Activated naive CD4-positive, alpha-beta T cell treated with anti-CD3 and anti-CD28 coated beads, Interleukin-2, amount 50 U/mL, for 72 hours (primary cell): ENCODE results near the gene TAF1D. TPM values are rescaled to one million over a fixed set of nuclear protein-coding genes. Genes with fewer than 3 reads are reported as not detected.

Source experiments
- ATAC-seq, 2 donors: fragments of 150-1000 bp; cut with Tn5 transposase; 2 replicates each; pipeline ENCODE4 v1.10.0; 2021; ENCODE audit warnings: mild to moderate bottlenecking in 2 of 2, moderate library complexity in 2 of 2
- DNase-seq, 2 donors: peaks; one replicate each; pipeline ENCODE4 v3.0.0; 2021 to 2022; ENCODE audit warnings: low spot score in 2 of 2
- H3K27ac Mint-ChIP-seq, 2 donors: one replicate each; pipeline ENCODE4 v1.8.0; 2022; ENCODE audit warnings: mild to moderate bottlenecking in 2 of 2, mixed read lengths in 2 of 2
- H3K36me3 Mint-ChIP-seq, 2 donors: one replicate each; pipeline ENCODE4 v1.8.0; 2022; ENCODE audit warnings: mixed read lengths in 2 of 2
- H3K9me3 Mint-ChIP-seq, 2 donors: one replicate each; pipeline ENCODE4 v1.8.0; 2022; ENCODE audit warnings: mixed read lengths in 2 of 2
- total RNA-seq, 2 donors: library from RNA; stranded (reverse); gene quantifications; one replicate each; pipeline ENCODE4 v1.2.3, GENCODE V29; 2022

The TAF1D gene
- total RNA-seq, 2 donors from 2014 or later, result 236 to 541 TPM

- DNase-seq, result no peak
- no peaks in the 10 kb centered on the region for H3K9me3 Mint-ChIP-seq
- ATAC-seq, result no peak
- H3K27ac Mint-ChIP-seq, result peak overlapping the region in 1 of 2 donors; percentile 82
- H3K36me3 Mint-ChIP-seq, result peaks cover 55 to 78% of the 10 kb centered on the region in 2 donors
Measured at GRCh38 chr11:93735627-93736026, 5.7 kb downstream of the TAF1D start.

- Mint-ChIP-seq H3K9me3 (no peaks in the 10 kb centered on the region), H3K27ac (peak overlapping the region in 1 of 2 donors; percentile 82), H3K36me3 (peaks cover 47 to 68% of the 10 kb centered on the region in 2 donors)
- ATAC-seq, result no peak
- DNase-seq, result no peak
Measured at GRCh38 chr11:93734427-93735222, 6.7 kb downstream of the TAF1D start.

GRCh38 chr11:93733474-93733873 is 7.8 kb downstream of the TAF1D start:
- DNase-seq (no peak), ATAC-seq (no peak)
- peaks cover 35 to 63% of the 10 kb centered on the region in 2 donors for H3K36me3 Mint-ChIP-seq
- no peaks in the 10 kb centered on the region for H3K9me3 Mint-ChIP-seq
- peak overlapping the region in 1 of 2 donors; percentile 44 for H3K27ac Mint-ChIP-seq

- no peak for ATAC-seq
- no peak overlapping the region for H3K27ac Mint-ChIP-seq
- no peaks in the 10 kb centered on the region for H3K9me3 Mint-ChIP-seq
Measured at GRCh38 chr11:93732237-93732892, 8.9 kb downstream of the TAF1D start.

GRCh38 chr11:93730108-93731107 is 10.9 kb downstream of the TAF1D start:
- Mint-ChIP-seq H3K36me3 (peaks cover 11 to 45% of the 10 kb centered on the region in 2 donors), H3K27ac (peak overlapping the region in 1 of 2 donors; percentile 60)

More at GRCh38 chr11:93732237-93732892, 8.9 kb downstream of the TAF1D start:
- peaks cover 24 to 59% of the 10 kb centered on the region in 2 donors for H3K36me3 Mint-ChIP-seq
- DNase-seq, result no peak

GRCh38 chr11:93729129-93729616 is 12.1 kb downstream of the TAF1D start:
- Mint-ChIP-seq H3K9me3 (no peaks in the 10 kb centered on the region), H3K27ac (peak overlapping the region; percentile 35 to 86), H3K36me3 (peaks cover 0 to 37% of the 10 kb centered on the region in 2 donors)
- DNase-seq (no peak), ATAC-seq (peak; percentile 8 to 21)

More at GRCh38 chr11:93730108-93731107, 10.9 kb downstream of the TAF1D start:
- no peaks in the 10 kb centered on the region for H3K9me3 Mint-ChIP-seq
- no peak for DNase-seq
- ATAC-seq, result peak; percentile 29 to 37

- no peak for DNase-seq
- ATAC-seq, result no peak
- H3K9me3 Mint-ChIP-seq, result no peaks in the 10 kb centered on the region
- peaks cover 0 to 36% of the 10 kb centered on the region in 2 donors for H3K36me3 Mint-ChIP-seq
- peak overlapping the region; percentile 35 to 86 for H3K27ac Mint-ChIP-seq
Measured at GRCh38 chr11:93728792-93729128, 12.5 kb downstream of the TAF1D start.

GRCh38 chr11:93727985-93728791 is 13.1 kb downstream of the TAF1D start:
- Mint-ChIP-seq H3K9me3 (no peaks in the 10 kb centered on the region), H3K36me3 (peaks cover 0 to 31% of the 10 kb centered on the region in 2 donors), H3K27ac (peak overlapping the region; percentile 35 to 69)
- no peak for DNase-seq
- no peak for ATAC-seq

- H3K27ac Mint-ChIP-seq, result no peak overlapping the region
- no peaks in the 10 kb centered on the region for H3K9me3 Mint-ChIP-seq
- DNase-seq, result no peak
- no peak for ATAC-seq
- H3K36me3 Mint-ChIP-seq, result peaks cover 4 to 32% of the 10 kb centered on the region in 2 donors
Measured at GRCh38 chr11:93724089-93724488, 17.2 kb downstream of the TAF1D start.

- DNase-seq (no peak), ATAC-seq (no peak)
- H3K36me3 Mint-ChIP-seq, result peaks cover 27 to 47% of the 10 kb centered on the region in 2 donors
- peak overlapping the region in 1 of 2 donors; percentile 29 for H3K27ac Mint-ChIP-seq
- no peaks in the 10 kb centered on the region for H3K9me3 Mint-ChIP-seq
Measured at GRCh38 chr11:93720522-93720921, 20.8 kb downstream of the TAF1D start.

GRCh38 chr11:93719310-93719709 is 22.0 kb downstream of the TAF1D start:
- no peak overlapping the region for H3K27ac Mint-ChIP-seq
- peaks cover 3 to 4% of the 10 kb centered on the region in 2 donors for H3K9me3 Mint-ChIP-seq
- peaks cover 39 to 54% of the 10 kb centered on the region in 2 donors for H3K36me3 Mint-ChIP-seq
- ATAC-seq (no peak), DNase-seq (no peak)

GRCh38 chr11:93718057-93718563 is 23.2 kb downstream of the TAF1D start:
- peaks cover 51 to 65% of the 10 kb centered on the region in 2 donors for H3K36me3 Mint-ChIP-seq
- ATAC-seq (peak; percentile 9 to 70), DNase-seq (no peak)
- peaks cover 3 to 4% of the 10 kb centered on the region in 2 donors for H3K9me3 Mint-ChIP-seq
- peak overlapping the region; percentile 70 to 81 for H3K27ac Mint-ChIP-seq

GRCh38 chr11:93717501-93717900 is 23.8 kb downstream of the TAF1D start:
- H3K9me3 Mint-ChIP-seq, result peaks cover 3 to 4% of the 10 kb centered on the region in 2 donors
- peaks cover 53 to 65% of the 10 kb centered on the region in 2 donors for H3K36me3 Mint-ChIP-seq
- ATAC-seq (no peak), DNase-seq (no peak)
- peak overlapping the region in 1 of 2 donors; percentile 81 for H3K27ac Mint-ChIP-seq

GRCh38 chr11:93715797-93716396 is 25.4 kb downstream of the TAF1D start:
- peaks cover 6 to 8% of the 10 kb centered on the region in 2 donors for H3K9me3 Mint-ChIP-seq
- peaks cover 60 to 74% of the 10 kb centered on the region in 2 donors for H3K36me3 Mint-ChIP-seq
- no peak for DNase-seq
- no peak for ATAC-seq
- H3K27ac Mint-ChIP-seq, result peak overlapping the region in 1 of 2 donors; percentile 81

- Mint-ChIP-seq H3K36me3 (peaks cover 84 to 97% of the 10 kb centered on the region in 2 donors), H3K9me3 (peaks cover 24 to 35% of the 10 kb centered on the region in 2 donors), H3K27ac (peak overlapping the region in 1 of 2 donors; percentile 51)
- DNase-seq (no peak), ATAC-seq (no peak)
Measured at GRCh38 chr11:93712678-93713077, 28.6 kb downstream of the TAF1D start.
